ENCODE measurements around the gene LMO7.
"Not testable (repeated sequence)": the region's sequence is repeated elsewhere in the genome, so short reads cannot be mapped to it uniquely, and the experiment has no call there.

The LMO7 gene

DNA sequence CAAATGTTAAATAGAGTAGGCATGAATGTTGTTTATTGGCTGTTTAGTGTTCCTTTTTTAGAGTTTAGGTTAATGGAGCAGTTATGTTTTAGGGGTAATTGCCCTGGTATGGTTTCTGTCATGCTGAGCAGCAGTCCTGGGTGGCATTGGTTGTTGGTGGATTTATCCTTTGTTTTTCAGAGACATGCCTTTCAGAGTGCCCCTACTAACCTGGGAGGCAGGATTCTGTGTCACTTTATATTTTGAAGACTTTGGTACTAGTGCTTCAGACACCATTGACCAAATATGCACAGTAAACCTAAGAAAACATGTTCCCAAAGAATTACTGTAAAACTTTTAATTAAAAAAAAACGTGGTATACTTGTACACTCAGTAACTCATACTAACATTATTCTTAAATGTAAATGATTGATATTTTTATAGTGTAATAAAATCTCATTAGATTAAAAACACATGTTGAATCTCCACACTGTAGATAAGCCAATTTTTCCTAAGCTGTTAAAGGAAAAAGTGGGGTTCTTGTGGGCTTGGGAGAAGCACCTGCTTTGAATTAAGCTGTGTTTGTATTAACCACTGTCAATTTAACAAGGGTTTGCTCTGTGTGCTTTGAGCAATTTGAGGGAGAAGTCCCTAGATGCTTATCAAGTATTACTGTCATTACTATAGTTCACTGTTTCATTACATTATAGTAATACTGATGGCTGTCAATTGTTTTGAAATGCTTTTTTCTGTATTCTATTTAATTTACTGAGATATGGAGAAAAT is 133.2 kb downstream of the LMO7 start:
- in situ Hi-C loops (cut with MboI; ENCODE audit: low sequenced_read_pairs) = no loop called here

GRCh38 chr13:75770164-75770563 is 134.0 kb downstream of the LMO7 start:
- in situ Hi-C loops (cut with MboI; ENCODE audit: low sequenced_read_pairs) = no loop called here

GRCh38 chr13:75770592-75771011 is 134.5 kb downstream of the LMO7 start:
- in situ Hi-C loops (cut with MboI; ENCODE audit: low sequenced_read_pairs) = no loop called here

DNA sequence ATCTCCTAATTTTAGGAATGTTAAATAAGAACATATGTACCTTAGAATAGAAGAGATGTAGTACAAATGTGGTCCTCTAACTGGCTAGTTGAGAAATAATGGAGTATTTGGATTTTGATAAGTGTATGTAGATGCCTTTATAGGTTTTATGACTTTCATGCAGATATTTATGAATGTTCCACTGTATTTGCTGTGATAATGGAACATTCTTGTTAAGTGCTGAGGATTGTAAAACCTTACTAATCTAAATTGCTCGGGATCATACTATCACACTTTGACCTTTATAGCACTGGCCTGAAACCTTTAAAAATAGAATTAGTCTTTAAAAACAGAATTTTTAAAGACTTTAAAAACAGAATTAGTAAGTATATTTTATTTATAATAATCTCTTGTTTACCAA is 135.1 kb downstream of the LMO7 start:
- in situ Hi-C loops (cut with MboI; ENCODE audit: low sequenced_read_pairs) = no loop called here

GRCh38 chr13:75771818-75772217 is 135.7 kb downstream of the LMO7 start:
- in situ Hi-C loops (cut with MboI; ENCODE audit: low sequenced_read_pairs) = no loop called here

DNA sequence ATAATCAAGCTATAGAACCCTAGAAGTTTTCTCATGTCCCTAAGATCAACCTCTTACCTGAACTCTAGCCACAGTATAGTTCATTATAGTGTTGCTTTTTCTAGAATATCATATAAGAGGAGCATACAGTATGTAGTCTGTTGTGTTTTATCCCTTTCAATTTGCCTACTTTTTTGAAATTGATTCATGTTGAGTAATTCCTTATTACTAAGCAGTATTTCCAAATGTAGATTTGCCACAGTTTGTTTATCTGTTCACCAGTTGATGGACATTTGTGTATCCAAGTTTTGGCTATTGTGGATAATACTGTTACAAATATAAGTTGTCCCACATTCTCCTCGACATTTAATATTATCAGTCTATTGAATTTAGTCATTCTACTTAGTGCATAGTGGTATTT is 138.0 kb downstream of the LMO7 start:
- in situ Hi-C loops (cut with MboI; ENCODE audit: low sequenced_read_pairs) = no loop called here

- in situ Hi-C loops (cut with MboI; ENCODE audit: low sequenced_read_pairs) = no loop called here
Measured at GRCh38 chr13:75776550-75776949, 140.4 kb downstream of the LMO7 start.

DNA sequence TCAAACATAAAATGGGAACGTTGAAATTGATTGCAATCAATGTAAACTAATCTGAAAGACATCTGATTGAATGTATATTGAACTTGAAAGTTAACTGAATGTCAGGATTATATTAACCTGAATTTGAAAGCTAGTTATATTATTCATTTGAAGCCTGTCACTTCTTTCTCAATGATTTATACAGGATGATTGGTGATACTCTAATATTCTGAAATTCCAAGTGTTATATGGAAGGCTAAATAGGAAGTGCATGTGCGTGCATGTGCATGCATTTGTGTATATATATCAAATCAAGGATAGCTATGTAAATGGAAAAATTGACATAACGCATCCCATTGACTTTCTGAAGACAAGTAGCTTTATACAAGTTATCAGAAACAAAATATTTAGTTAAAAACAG is 143.3 kb downstream of the LMO7 start:
- in situ Hi-C loops (cut with MboI; ENCODE audit: low sequenced_read_pairs) = no loop called here

DNA sequence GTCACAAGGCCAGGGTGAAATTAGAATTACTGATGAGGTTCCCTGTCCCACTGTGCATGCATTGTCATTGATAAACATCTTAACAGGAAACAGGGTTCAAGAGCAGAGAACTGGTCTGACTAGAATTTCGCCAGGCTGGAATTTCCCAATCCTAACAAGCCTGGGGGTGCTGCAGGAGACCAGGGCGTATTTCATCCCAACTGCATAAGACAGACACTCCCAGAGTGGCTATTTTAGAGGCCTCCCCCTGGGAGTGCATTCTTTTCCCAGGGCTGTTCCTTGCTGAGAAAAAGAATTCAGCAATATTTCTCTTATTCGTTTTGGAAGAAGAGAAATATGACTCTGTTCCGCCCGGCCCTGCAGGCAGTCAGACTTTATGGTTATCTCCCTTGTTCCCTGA is 144.0 kb downstream of the LMO7 start:
- in situ Hi-C loops (cut with MboI; ENCODE audit: low sequenced_read_pairs) = not testable (repeated sequence)

DNA sequence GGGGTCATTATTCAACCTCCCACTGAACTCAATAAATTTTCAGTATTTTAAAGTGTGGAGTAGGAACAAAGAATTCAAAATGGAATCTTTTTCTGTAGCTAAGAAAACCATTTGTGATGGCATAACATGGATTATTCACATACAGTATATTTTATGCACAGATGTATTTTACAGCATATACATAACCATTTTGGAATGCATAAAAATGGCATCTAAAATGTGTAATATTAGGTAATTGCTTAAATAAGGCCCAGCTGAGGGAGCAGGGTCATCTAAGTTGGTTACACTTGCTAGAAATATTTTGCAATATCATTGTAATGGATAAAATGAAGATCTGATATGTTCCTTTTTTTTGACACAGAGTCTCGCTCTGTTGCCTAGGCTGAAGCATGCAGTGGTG is 146.9 kb downstream of the LMO7 start:
- in situ Hi-C loops (cut with MboI; ENCODE audit: low sequenced_read_pairs) = no loop called here

DNA sequence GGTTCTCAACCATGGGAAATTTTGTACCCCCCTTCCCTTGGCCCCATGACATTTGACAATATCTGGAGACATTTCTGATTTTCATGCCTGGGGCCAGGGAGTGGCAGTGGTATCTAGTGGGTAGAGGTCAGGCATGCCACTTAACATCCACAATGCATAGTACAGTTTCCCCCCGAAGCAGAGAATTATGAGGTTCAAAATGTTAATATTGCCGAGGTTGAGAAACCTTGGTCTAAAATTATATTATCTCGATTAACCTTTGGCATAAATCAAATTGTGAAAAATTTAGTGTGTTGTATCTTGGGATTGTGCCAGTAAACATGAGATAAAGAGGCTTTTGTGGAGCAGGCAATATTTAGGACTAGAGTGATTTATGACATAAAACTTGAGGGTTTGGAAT is 147.9 kb downstream of the LMO7 start:
- in situ Hi-C loops (cut with MboI; ENCODE audit: low sequenced_read_pairs) = no loop called here

GRCh38 chr13:75785130-75785529 is 149.0 kb downstream of the LMO7 start:
- in situ Hi-C loops (cut with MboI; ENCODE audit: low sequenced_read_pairs) = no loop called here

GRCh38 chr13:75787249-75787928 is 151.3 kb downstream of the LMO7 start:
- in situ Hi-C loops (cut with MboI; ENCODE audit: low sequenced_read_pairs) = no loop called here

- in situ Hi-C loops (cut with MboI; ENCODE audit: low sequenced_read_pairs) = no loop called here
Measured at GRCh38 chr13:75788481-75788981, 152.4 kb downstream of the LMO7 start.

DNA sequence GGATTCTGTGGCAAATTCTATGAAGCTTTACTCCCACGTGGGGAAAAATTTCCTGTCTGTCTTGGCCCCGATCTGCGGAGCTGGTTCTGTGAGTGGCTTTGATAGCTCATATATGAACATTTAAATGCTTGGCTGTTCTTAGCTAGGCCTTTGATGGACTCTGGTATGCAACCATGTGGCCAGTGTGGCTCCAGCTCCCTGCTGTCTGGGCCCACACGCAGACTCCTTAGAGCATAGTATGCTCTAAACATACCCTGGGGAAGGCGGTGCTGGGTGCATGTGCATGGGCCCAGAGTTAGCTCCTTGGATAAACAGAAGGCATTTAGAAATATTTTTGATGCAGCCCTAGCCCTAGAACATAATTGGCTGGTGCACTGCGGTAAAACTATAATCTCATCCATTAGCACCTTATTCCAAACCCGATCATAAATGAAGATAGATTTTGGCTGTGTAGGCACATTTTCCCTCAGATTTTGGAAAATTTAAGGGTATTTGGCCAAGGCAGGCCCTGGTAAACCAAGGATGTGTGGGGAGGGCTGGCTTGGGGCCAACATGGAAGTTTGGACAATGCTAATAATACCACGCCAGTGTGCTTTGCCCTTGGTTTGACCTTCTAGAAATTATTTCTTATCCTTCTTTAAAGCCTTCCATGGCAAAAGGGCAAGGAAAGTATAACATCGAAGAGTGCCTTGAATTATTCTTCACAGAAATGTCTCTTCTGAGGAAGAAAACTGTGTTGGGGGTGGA is 153.5 kb downstream of the LMO7 start:
- in situ Hi-C loops (cut with MboI; ENCODE audit: low sequenced_read_pairs) = no loop called here

DNA sequence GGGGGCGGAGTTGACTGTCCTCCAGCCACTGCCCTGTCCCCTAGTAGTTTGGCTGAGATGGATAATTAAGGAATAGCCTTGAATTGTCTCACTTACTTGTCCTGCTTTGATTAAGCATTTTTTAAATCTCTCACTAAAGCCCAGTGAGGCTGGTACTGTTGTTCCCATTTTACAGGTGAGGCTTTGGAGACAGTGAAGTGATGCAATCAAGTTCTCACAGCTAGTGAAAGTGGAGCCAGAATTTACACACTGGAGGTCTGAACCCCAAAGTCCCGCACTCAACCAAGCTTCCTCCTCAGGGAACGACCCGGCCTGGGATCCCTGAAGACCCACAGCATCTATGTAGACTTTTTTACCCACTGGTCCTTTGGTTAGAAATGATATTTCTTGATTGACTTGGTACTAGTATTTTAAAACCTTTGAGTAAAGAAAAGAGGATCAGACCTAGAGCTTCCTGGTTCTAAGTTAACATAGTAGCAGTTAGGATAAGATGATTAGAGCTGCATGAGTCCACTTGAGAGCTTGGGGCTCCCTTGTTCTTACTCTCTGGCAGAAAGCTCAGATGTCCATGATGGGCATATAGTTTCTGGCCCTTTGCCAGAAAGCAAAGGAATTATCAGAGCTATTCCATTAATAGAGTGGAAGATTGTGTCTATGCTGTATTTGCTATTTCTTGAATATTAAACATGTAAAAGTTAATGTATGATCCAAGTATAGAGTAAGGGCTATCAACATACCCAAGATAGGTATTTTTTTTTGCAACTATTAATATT is 154.3 kb downstream of the LMO7 start:
- in situ Hi-C loops (cut with MboI; ENCODE audit: low sequenced_read_pairs) = no loop called here

- in situ Hi-C loops (cut with MboI; ENCODE audit: low sequenced_read_pairs) = no loop called here
Measured at GRCh38 chr13:75792526-75793187, 156.5 kb downstream of the LMO7 start.

GRCh38 chr13:75793188-75793567 is 157.0 kb downstream of the LMO7 start:
- in situ Hi-C loops (cut with MboI; ENCODE audit: low sequenced_read_pairs) = not testable (repeated sequence)

- in situ Hi-C loops (cut with MboI; ENCODE audit: low sequenced_read_pairs) = no loop called here
Measured at GRCh38 chr13:75794663-75795062, 158.5 kb downstream of the LMO7 start.

DNA sequence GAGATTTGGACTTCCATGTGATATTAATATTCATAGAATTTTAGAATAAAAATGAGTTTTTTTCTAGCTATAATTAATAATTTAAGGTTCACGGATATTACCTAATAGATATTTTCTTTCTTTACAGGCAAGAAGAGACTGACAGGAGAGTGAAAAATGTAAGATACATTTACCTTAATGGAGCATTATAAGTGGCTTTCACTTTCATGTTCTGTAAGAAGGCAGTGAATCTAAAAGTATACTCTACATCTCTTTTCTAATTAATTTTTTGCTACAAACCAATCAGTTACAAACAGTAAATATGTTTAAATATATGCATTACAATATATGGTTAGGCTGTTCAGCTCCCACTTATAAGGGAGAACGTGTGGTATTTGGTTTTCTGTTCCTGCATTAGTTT is 159.1 kb downstream of the LMO7 start:
- in situ Hi-C loops (cut with MboI; ENCODE audit: low sequenced_read_pairs) = no loop called here
